GM21381 (cell line): ENCODE results near the gene KATNAL1.
"Not testable (repeated sequence)": the region's sequence is repeated elsewhere in the genome, so short reads cannot be mapped to it uniquely, and the experiment has no call there.

Experiments
- ATAC-seq: cut with Tn5 transposase; IDR thresholded peaks from one replicate; pipeline ENCODE4 v1.9.1; 2021; ENCODE audit warnings: mild to moderate bottlenecking, moderate library complexity; ENCODE audit not compliant: unreplicated experiment

The KATNAL1 gene

GRCh38 chr13:30224732-30225131 lies 82.6 kb downstream of the KATNAL1 start:
- no peak for ATAC-seq

GRCh38 chr13:30222254-30222653 lies 85.1 kb downstream of the KATNAL1 start:
- no peak for ATAC-seq

GRCh38 chr13:30216111-30216510 lies 91.2 kb downstream of the KATNAL1 start:
- no peak for ATAC-seq

- ATAC-seq: no peak
These were observed 95.1 kb downstream of the KATNAL1 start for GRCh38 chr13:30212256-30212655.

GRCh38 chr13:30211745-30212144 lies 95.6 kb downstream of the KATNAL1 start:
- no peak for ATAC-seq

GRCh38 chr13:30204564-30204963 lies 102.8 kb downstream of the KATNAL1 start:
- ATAC-seq: no peak

GRCh38 chr13:30196025-30196424 lies 111.3 kb downstream of the KATNAL1 start:
- ATAC-seq: no peak

GRCh38 chr13:30194906-30195305 lies 112.4 kb downstream of the KATNAL1 start:
- ATAC-seq: no peak

- no peak for ATAC-seq
These were observed 113.8 kb downstream of the KATNAL1 start for GRCh38 chr13:30193279-30194234.

GRCh38 chr13:30192320-30193093 lies 114.8 kb downstream of the KATNAL1 start:
- no peak for ATAC-seq

GRCh38 chr13:30191491-30192100 lies 115.8 kb downstream of the KATNAL1 start:
- no peak for ATAC-seq

GRCh38 chr13:30186634-30187415 lies 120.5 kb downstream of the KATNAL1 start:
- no peak for ATAC-seq

- ATAC-seq: no peak
These were observed 125.3 kb downstream of the KATNAL1 start for GRCh38 chr13:30181888-30182651.

GRCh38 chr13:30179597-30180276 lies 127.6 kb downstream of the KATNAL1 start:
- no peak for ATAC-seq

GRCh38 chr13:30178976-30179375 lies 128.4 kb downstream of the KATNAL1 start:
- no peak for ATAC-seq

GRCh38 chr13:30175166-30175565 lies 132.2 kb downstream of the KATNAL1 start:
- ATAC-seq: no peak

- ATAC-seq: not testable (repeated sequence)
These were observed 133.1 kb downstream of the KATNAL1 start for GRCh38 chr13:30174250-30174649.

- no peak for ATAC-seq
These were observed 134.1 kb downstream of the KATNAL1 start for GRCh38 chr13:30173303-30173610.

GRCh38 chr13:30172593-30173302 lies 134.6 kb downstream of the KATNAL1 start:
- ATAC-seq: no peak
